NOMO-1 treated with DMSO at 0.1 percent for 48 hours (cell line): ENCODE results near the gene SETD2.
A peak's percentile ranks its signal among the peaks of the same experiment; 100 is the strongest.
"Not testable (repeated sequence)": the region's sequence is repeated elsewhere in the genome, so short reads cannot be mapped to it uniquely, and the experiment has no call there.

Experiments
- DNase-seq: peaks from one replicate; lab custom pipeline; 2025; ENCODE audit not compliant: unreplicated experiment; lab: John Stamatoyannopoulos, UW

The SETD2 gene

GRCh38 chr3:47149339-47149933 lies 14.5 kb downstream of the SETD2 start:
- DNase-seq = no peak

GRCh38 chr3:47145272-47145671 lies 18.6 kb downstream of the SETD2 start:
- DNase-seq = no peak

- DNase-seq = no peak
These were observed 20.8 kb downstream of the SETD2 start for GRCh38 chr3:47143068-47143467.

- DNase-seq = not testable (repeated sequence)
These were observed 21.4 kb downstream of the SETD2 start for GRCh38 chr3:47142536-47142935.

- DNase-seq = not testable (repeated sequence)
These were observed 22.9 kb downstream of the SETD2 start for GRCh38 chr3:47140973-47141461.

GRCh38 chr3:47140553-47140952 lies 23.4 kb downstream of the SETD2 start:
- not testable (repeated sequence) for DNase-seq

GRCh38 chr3:47134311-47134710 lies 29.6 kb downstream of the SETD2 start:
- no peak for DNase-seq

- DNase-seq = no peak
These were observed 30.3 kb downstream of the SETD2 start for GRCh38 chr3:47133641-47134040.

- DNase-seq = no peak
These were observed 33.4 kb downstream of the SETD2 start for GRCh38 chr3:47130557-47130956.

- no peak for DNase-seq
These were observed 35.8 kb downstream of the SETD2 start for GRCh38 chr3:47128137-47128536.

- DNase-seq = no peak
These were observed 40.1 kb downstream of the SETD2 start for GRCh38 chr3:47123857-47124256.

GRCh38 chr3:47121409-47121808 lies 42.5 kb downstream of the SETD2 start:
- DNase-seq = no peak

- DNase-seq = no peak
These were observed 43.8 kb downstream of the SETD2 start for GRCh38 chr3:47120138-47120537.

GRCh38 chr3:47119387-47119786 lies 44.5 kb downstream of the SETD2 start:
- DNase-seq = peak; percentile 6

GRCh38 chr3:47117807-47118364 lies 46.0 kb downstream of the SETD2 start:
- no peak for DNase-seq

GRCh38 chr3:47115524-47115923 lies 48.4 kb downstream of the SETD2 start:
- not testable (repeated sequence) for DNase-seq

GRCh38 chr3:47113669-47114365 lies 50.1 kb downstream of the SETD2 start:
- peak; percentile 84 for DNase-seq

GRCh38 chr3:47112997-47113396 lies 50.9 kb downstream of the SETD2 start:
- no peak for DNase-seq

GRCh38 chr3:47109393-47109792 lies 54.5 kb downstream of the SETD2 start:
- DNase-seq = no peak

- DNase-seq = no peak
These were observed 55.4 kb downstream of the SETD2 start for GRCh38 chr3:47108546-47108945.

- no peak for DNase-seq
These were observed 59.7 kb downstream of the SETD2 start for GRCh38 chr3:47104259-47104658.

GRCh38 chr3:47103619-47104018 lies 60.3 kb downstream of the SETD2 start:
- DNase-seq = no peak
